ENCODE measurements around the gene PLCG2.

GRCh38 chr16:81778861-81779535 is at the start of gene PLCG2:
- TF ChIP-seq CTCF (IDR thresholded peaks at IDR 0.05): no peak
- peak in 2 of 4 donors; percentile 57 to 76 for TF ChIP-seq POLR2A (IDR thresholded peaks at IDR 0.05)
